ENCODE results near the gene CNN1. TPM values are rescaled to one million over a fixed set of nuclear protein-coding genes. Genes with fewer than 3 reads are reported as not detected.

CNN1 gene
- total RNA-seq, 1 experiment from 2014 or later = 0.44 TPM

DNA sequence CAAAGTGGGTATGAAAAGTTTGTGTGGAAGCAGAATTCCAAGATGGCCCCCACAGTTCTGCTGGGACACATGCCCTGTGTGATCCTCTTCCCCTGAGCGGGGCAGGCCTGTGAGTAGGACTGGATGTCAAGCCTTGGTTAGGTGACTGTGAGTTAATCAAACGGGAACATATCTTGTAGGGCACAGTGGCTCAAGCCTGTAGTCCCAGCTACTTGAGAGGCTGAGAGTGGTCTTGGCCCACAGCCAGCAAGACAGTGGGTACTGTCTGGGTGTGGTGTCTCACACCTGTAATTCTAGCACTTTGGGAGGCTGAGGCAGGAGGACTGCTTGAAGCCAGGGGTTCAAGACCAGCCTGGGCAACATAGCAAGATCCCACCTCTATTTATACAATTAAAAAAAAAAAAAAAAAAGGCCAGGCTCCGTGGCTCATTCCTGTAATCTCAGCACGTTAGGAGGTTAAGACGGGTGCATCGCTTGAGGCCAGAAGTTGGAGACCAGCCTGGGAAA, 39.4 kb upstream of the CNN1 start:
- no peak overlapping the region for H3K4me3 ChIP-seq
- no peak for DNase-seq

DNA sequence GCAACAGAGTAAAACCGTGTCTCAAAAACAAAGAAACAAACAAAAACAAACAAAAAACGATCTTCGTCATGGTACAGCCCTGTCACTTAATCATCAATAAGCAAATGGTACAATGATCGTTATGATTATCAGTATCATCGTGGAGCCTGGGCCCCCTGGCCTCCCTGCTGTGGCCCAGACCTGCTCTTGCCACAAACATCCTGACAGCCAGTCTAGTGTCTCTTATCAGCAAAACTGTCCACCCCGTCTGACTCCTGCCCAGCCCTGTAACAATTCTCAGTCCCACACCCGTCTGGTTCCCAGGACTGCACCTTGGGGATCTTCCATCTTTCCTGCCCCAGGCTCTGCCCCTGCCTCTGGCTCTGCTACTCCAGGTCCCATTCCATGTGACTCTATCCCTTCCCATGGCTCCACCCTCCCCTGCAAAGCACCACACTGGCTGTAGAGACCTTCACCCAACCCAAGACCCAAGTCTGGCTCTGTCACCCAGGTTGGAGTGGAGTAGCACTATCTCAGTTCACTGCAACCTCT, 38.7 kb upstream of the CNN1 start:
- ChIA-PET CTCF (interaction anchor here (0.7 kb wide), 1 partner anchor 141 kb away, joined by 3 read pairs; no protein-coding TSS in a partner anchor), POLR2A (ENCODE audit: unreplicated experiment) (no interaction called here)
- Histone ChIP-seq H3K79me2 (ENCODE audit: low read depth) (peaks cover 11% of the 10 kb centered on the region; the same call in 1 of the 2 replicates), H2AFZ (no peak overlapping the region), H3K27me3 (ENCODE audit: insufficient read depth, low read depth) (no peaks in the 10 kb centered on the region), H3K4me1 (replicated peaks; ENCODE audit: insufficient read depth) (peaks cover 7% of the 10 kb centered on the region), H3K9me3 (ENCODE audit: insufficient read depth, low read depth) (no peaks in the 10 kb centered on the region), H3K4me2 (no peak overlapping the region), H3F3A (ENCODE audit: insufficient read depth, low read depth) (peaks cover 8% of the 10 kb centered on the region; the same call in 1 of the 2 replicates), H4K20me1 (ENCODE audit: insufficient read depth) (no peaks in the 10 kb centered on the region), H3K36me3 (ENCODE audit: low read depth) (no peaks in the 10 kb centered on the region), H3K27ac (no peak overlapping the region), H3K4me3 (no peak overlapping the region), H3K9me2 (ENCODE audit: insufficient read depth) (no peaks in the 10 kb centered on the region)
- TF ChIP-seq, protein P1, sequence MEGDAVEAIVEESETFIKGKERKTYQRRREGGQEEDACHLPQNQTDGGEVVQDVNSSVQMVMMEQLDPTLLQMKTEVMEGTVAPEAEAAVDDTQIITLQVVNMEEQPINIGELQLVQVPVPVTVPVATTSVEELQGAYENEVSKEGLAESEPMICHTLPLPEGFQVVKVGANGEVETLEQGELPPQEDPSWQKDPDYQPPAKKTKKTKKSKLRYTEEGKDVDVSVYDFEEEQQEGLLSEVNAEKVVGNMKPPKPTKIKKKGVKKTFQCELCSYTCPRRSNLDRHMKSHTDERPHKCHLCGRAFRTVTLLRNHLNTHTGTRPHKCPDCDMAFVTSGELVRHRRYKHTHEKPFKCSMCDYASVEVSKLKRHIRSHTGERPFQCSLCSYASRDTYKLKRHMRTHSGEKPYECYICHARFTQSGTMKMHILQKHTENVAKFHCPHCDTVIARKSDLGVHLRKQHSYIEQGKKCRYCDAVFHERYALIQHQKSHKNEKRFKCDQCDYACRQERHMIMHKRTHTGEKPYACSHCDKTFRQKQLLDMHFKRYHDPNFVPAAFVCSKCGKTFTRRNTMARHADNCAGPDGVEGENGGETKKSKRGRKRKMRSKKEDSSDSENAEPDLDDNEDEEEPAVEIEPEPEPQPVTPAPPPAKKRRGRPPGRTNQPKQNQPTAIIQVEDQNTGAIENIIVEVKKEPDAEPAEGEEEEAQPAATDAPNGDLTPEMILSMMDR (conservative IDR thresholded peaks at IDR 0.05) = no peak
- no peak for TF ChIP-seq EZH2 (IDR thresholded peaks at IDR 0.05; ENCODE audit: low read depth)
- no peak for DNase-seq
- intact Hi-C loops (cut with micrococcal nuclease; ENCODE audit: unreplicated experiment) = no loop called here
- no TSS peak for BruUV-seq (replicated peaks)

More for the DNA sequence above, 39.4 kb upstream of the CNN1 start:
- no peaks in the 10 kb centered on the region for H3K36me3 ChIP-seq (ENCODE audit: low read depth)
- no peak overlapping the region for H3K4me2 ChIP-seq
- intact Hi-C loops (cut with micrococcal nuclease; ENCODE audit: unreplicated experiment) = no loop called here
- CTCF ChIA-PET = interaction anchor here (0.7 kb wide), 1 partner anchor 141 kb away, joined by 3 read pairs; no protein-coding TSS in a partner anchor
- no peak for TF ChIP-seq EZH2 (IDR thresholded peaks at IDR 0.05; ENCODE audit: low read depth)
- TF ChIP-seq, protein P1 (conservative IDR thresholded peaks at IDR 0.05) = no peak
- H2AFZ ChIP-seq = no peak overlapping the region
- H3K27ac ChIP-seq = no peak overlapping the region
- H3K79me2 ChIP-seq (ENCODE audit: low read depth) = peaks cover 5% of the 10 kb centered on the region; the same call in 1 of the 2 replicates
- peaks cover 2% of the 10 kb centered on the region; the same call in 1 of the 2 replicates for H3F3A ChIP-seq (ENCODE audit: insufficient read depth, low read depth)
- POLR2A ChIA-PET (ENCODE audit: unreplicated experiment) = no interaction called here
- H3K9me3 ChIP-seq (ENCODE audit: insufficient read depth, low read depth) = no peaks in the 10 kb centered on the region
- H3K27me3 ChIP-seq (ENCODE audit: insufficient read depth, low read depth) = no peaks in the 10 kb centered on the region
- no TSS peak for BruUV-seq (replicated peaks)
- H3K9me2 ChIP-seq (ENCODE audit: insufficient read depth) = no peaks in the 10 kb centered on the region
- peaks cover under 1% of the 10 kb centered on the region; the same call in 1 of the 2 replicates for H3K4me1 ChIP-seq (replicated peaks; ENCODE audit: insufficient read depth)
- no peaks in the 10 kb centered on the region for H4K20me1 ChIP-seq (ENCODE audit: insufficient read depth)

DNA sequence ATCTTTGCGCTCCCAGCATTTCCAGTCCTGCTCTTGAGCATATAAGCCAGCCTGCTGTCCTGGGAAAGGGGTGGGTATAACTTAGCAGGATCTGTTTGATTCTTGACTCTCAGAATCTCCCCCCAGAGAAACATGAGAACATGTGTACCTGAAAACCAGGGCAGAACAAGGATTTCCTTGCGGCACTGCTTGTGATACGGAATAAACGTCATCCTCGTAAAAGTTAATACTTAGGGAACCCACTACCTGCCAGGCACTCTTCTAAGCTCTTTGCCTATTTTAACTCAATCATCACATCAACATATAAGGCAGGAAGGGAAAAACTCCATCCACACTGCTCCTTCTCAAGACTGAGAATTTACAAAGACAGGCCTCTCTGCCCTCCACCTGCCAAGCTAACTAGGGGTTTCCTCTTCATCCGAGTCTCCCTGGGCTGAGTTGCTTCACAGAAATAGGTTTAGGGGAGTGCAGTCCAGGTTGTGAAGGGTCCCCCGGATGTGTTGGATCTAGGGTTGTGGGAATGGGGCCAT, 34.1 kb upstream of the CNN1 start:
- H3K79me2 ChIP-seq (ENCODE audit: low read depth) = peaks cover 11% of the 10 kb centered on the region; the same call in 1 of the 2 replicates
- intact Hi-C loops (cut with micrococcal nuclease; ENCODE audit: unreplicated experiment) = loop anchor here (1.0 to 5.0 kb wide), 3 partner anchors 24 to 138 kb away; partner anchors contain the start of gene ELOF1
- POLR2A ChIA-PET (ENCODE audit: unreplicated experiment) = no interaction called here

More for the DNA sequence above, 34.1 kb upstream of the CNN1 start:
- TF ChIP-seq EZH2 (IDR thresholded peaks at IDR 0.05; ENCODE audit: low read depth) = no peak
- TF ChIP-seq, protein P1 (conservative IDR thresholded peaks at IDR 0.05) = no peak
- H3K36me3 ChIP-seq (ENCODE audit: low read depth) = no peaks in the 10 kb centered on the region
- H3K27me3 ChIP-seq (ENCODE audit: insufficient read depth, low read depth) = no peaks in the 10 kb centered on the region
- H3K9me2 ChIP-seq (ENCODE audit: insufficient read depth) = no peaks in the 10 kb centered on the region
- no peak for DNase-seq
- CTCF ChIA-PET = no interaction called here
- BruUV-seq (replicated peaks) = TSS peak; percentile 36
- peaks cover 11% of the 10 kb centered on the region for H3K4me1 ChIP-seq (replicated peaks; ENCODE audit: insufficient read depth)
- peak overlapping the region; percentile 78 for H2AFZ ChIP-seq
- peak overlapping the region; percentile 30; the same call in 1 of the 2 replicates for H3K27ac ChIP-seq
- no peaks in the 10 kb centered on the region for H3K9me3 ChIP-seq (ENCODE audit: insufficient read depth, low read depth)
- H3K4me2 ChIP-seq = peak overlapping the region; percentile 99
- H3F3A ChIP-seq (ENCODE audit: insufficient read depth, low read depth) = peaks cover 8% of the 10 kb centered on the region; the same call in 1 of the 2 replicates
- H4K20me1 ChIP-seq (ENCODE audit: insufficient read depth) = no peaks in the 10 kb centered on the region
- peak overlapping the region; percentile 81 for H3K4me3 ChIP-seq

All from PC-9 (cell line).